Activated T-helper 17 cell treated with anti-CD3 and anti-CD28 coated beads, Interleukin-2, amount 50 U/mL, for 72 hours (primary cell): ENCODE data around the gene ANKS6. TPM values are rescaled to one million over a fixed set of nuclear protein-coding genes. Genes with fewer than 3 reads are reported as not detected.

Experiments used
- ATAC-seq: fragments of 150-1000 bp; cut with Tn5 transposase; replicated peaks from 2 replicates; pipeline ENCODE4 v1.10.0; 2021; ENCODE audit warnings: mild to moderate bottlenecking, moderate library complexity
- H3K27ac Mint-ChIP-seq: one replicate; pipeline ENCODE4 v1.8.0; 2022; ENCODE audit warnings: mixed read lengths
- H3K27me3 Mint-ChIP-seq: one replicate; pipeline ENCODE4 v1.8.0; 2022; ENCODE audit warnings: mixed read lengths
- H3K36me3 Mint-ChIP-seq: one replicate; pipeline ENCODE4 v1.8.0; 2022; ENCODE audit warnings: low read depth, mild to moderate bottlenecking, mixed read lengths
- H3K4me1 Mint-ChIP-seq: one replicate; pipeline ENCODE4 v1.8.0; 2022; ENCODE audit warnings: mixed read lengths
- H3K4me3 Mint-ChIP-seq: one replicate; pipeline ENCODE4 v1.8.0; 2022; ENCODE audit warnings: mild to moderate bottlenecking, mixed read lengths
- H3K9me3 Mint-ChIP-seq: one replicate; pipeline ENCODE4 v1.8.0; 2022; ENCODE audit warnings: mixed read lengths
- total RNA-seq, 2 donors: library from RNA; stranded (reverse); gene quantifications; one replicate each; pipeline ENCODE4 v1.2.3, GENCODE V29; 2022

ANKS6 gene
- total RNA-seq, 2 donors from 2014 or later: 10.0 to 11.2 TPM

DNA sequence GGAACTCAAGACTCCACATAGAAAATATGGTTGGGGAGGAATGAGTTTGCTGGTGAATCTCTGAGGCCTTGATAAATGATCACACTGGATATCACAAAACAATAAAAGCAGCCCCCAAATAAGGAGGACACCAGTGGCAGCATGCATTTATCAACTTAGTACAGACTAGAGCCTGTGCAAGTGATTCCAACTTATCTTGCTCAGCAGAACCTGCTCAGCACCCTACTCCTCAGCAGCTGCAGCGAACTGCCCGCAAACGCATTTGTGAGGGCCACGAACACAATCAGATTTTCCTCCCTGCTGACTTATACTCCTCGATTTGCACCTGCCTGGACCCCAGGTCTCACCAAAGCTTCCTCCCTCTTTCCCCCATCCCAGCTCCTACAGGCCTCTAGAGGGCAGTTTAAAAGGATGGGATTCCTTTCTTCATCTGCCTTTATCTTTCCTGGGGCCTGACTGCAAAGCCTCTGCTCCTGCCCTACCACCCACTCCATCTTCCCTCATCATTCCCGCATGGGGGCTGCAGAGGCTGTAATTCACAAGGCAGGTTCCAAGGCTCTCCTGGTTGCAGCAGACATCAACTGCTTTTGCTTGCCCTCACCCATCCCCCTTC lies 41.2 kb downstream of the ANKS6 start:
- no peaks in the 10 kb centered on the region for H3K27me3 Mint-ChIP-seq
- ATAC-seq: no peak
- no peaks in the 10 kb centered on the region for H3K4me1 Mint-ChIP-seq
- no peak overlapping the region for H3K27ac Mint-ChIP-seq
- H3K36me3 Mint-ChIP-seq: peaks cover 69% of the 10 kb centered on the region
- H3K9me3 Mint-ChIP-seq: peaks cover 9% of the 10 kb centered on the region
- no peak overlapping the region for H3K4me3 Mint-ChIP-seq

DNA sequence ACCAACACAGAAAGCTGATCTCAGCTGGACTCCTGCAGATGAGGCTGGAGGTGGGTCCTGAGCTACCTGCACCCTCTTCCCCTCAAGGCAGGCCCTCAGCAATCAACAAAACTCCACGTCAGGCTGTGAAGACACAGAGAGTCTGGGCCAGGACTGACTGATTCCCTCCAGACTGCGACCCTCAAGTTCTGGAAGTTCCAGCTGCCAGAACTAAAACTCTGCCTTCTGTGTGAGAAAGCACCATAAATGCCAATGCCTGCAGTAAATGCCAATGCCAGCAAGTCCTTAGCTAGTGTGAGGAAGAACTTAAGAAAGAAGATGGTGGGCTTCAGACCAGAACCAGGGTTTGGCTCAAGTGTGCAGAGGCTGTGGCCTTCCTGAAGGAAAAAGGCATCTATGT lies 45.1 kb downstream of the ANKS6 start:
- H3K9me3 Mint-ChIP-seq: no peaks in the 10 kb centered on the region
- no peak overlapping the region for H3K27ac Mint-ChIP-seq
- no peak for ATAC-seq
- H3K36me3 Mint-ChIP-seq: peaks cover 68% of the 10 kb centered on the region
- H3K4me1 Mint-ChIP-seq: no peaks in the 10 kb centered on the region
- no peaks in the 10 kb centered on the region for H3K27me3 Mint-ChIP-seq
- no peak overlapping the region for H3K4me3 Mint-ChIP-seq

DNA sequence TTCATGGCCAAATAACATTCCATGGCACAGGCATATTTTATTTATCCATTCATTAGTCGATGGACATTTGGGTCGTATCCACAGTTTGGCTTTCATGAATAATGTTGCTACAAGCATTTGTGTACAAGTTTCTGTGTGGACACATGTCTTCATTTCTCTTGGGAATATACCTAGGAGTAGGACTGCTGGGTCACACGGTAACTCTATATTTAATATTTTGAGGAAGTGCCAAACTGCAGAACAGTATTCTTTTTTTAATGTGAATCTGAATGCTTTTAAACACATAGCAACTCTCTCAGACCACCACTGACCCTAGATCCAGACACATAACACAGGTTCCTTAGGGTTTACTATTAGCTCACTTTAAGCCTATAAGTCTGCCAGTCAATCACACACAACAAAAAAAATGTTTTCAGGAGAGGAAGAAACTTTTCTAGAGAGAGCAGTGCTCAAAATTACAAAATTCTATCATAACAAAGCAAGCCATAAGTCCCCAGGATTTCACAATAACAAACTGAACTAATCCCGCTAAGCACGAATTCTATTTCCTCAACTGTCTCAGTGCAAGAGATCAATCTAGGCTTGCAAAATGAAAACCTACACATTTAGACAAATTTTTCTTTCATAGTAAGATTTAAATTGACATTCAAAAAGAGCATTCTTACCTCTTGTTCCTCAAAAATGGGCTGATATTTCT lies 45.8 kb downstream of the ANKS6 start:
- no peaks in the 10 kb centered on the region for H3K27me3 Mint-ChIP-seq
- H3K4me3 Mint-ChIP-seq: no peak overlapping the region
- no peaks in the 10 kb centered on the region for H3K4me1 Mint-ChIP-seq
- H3K9me3 Mint-ChIP-seq: no peaks in the 10 kb centered on the region
- no peak overlapping the region for H3K27ac Mint-ChIP-seq
- ATAC-seq: no peak
- H3K36me3 Mint-ChIP-seq: peaks cover 65% of the 10 kb centered on the region

DNA sequence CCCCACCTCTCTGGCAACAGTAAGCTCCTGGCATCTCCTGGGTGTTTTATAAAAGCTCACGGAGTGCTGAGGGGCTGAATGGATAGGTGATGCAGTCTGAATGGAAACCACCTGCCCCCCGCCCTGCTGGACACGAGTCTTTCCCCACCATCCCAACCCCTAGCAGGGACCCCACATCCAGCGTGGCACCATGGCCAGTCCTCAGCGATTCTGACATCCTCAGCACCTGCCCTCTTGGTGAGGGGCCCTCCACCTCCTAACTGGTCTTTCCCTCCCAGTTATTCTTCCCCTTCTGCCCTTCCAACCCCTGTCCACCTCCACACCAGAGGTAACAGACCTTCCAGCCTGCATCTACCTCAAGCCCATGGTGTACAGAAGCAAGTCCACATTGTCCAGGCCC lies 48.9 kb downstream of the ANKS6 start:
- H3K9me3 Mint-ChIP-seq: no peaks in the 10 kb centered on the region
- H3K27me3 Mint-ChIP-seq: no peaks in the 10 kb centered on the region
- peaks cover 63% of the 10 kb centered on the region for H3K36me3 Mint-ChIP-seq
- ATAC-seq: no peak
- H3K4me3 Mint-ChIP-seq: no peak overlapping the region
- no peaks in the 10 kb centered on the region for H3K4me1 Mint-ChIP-seq
- no peak overlapping the region for H3K27ac Mint-ChIP-seq

DNA sequence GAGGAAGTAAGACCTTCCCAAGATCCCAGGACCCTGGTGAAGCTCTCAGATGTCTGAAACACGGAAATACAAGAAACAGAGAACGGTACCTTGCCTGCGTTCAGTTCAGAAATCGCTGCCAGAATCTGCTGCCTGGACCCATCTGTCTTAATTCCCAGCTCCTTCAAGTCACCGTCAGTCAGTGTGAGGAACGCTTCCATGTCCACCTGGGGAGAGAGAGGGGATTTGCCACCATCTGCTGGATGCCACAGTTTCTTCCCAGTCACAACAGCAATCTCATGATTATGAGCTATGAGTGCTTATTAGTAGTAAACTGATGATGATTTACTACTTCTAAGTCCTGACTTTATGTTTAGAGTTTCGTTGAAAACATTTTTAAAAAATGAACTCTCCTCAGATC lies 50.9 kb downstream of the ANKS6 start:
- no peak for ATAC-seq
- no peak overlapping the region for H3K27ac Mint-ChIP-seq
- no peak overlapping the region for H3K4me3 Mint-ChIP-seq
- H3K27me3 Mint-ChIP-seq: no peaks in the 10 kb centered on the region
- no peaks in the 10 kb centered on the region for H3K4me1 Mint-ChIP-seq
- peaks cover 43% of the 10 kb centered on the region for H3K36me3 Mint-ChIP-seq
- no peaks in the 10 kb centered on the region for H3K9me3 Mint-ChIP-seq

DNA sequence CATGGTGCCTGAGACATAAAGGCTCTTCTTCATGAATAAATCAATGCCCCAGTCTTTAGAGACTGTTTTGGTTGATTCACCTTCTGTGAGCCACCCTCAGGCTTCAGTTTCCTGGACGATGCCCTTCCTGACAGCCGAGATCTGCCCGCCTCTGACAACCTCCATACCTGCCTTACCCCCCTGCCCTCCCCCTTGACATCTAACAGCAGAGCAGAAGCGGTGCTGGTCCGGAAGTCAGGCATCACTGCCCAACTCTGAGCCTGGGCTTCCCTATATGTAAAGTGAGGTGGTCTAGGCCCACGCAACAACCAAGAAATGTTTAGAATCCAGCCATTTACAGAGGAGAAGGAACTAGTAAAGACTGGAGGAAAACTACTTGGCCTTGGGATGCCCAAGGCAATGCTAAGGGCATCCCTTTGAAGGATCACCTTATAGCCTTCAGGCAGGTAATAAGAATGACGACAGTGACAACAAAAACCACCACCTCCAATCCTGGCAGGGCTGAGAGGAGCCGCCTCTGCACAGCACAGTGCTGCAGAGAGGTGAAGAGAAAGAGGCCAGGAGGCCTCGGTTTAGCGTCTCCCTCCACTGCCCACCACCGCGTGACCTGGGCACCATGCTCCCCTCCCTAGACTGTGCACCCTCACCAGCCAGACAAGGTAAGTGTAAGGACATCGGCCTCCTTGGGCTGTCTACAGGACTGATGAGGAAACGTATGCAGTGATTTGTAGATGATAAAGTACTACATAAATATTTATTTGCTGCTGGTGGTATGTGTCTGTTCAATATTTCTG lies 52.3 kb downstream of the ANKS6 start:
- Mint-ChIP-seq H3K9me3 (no peaks in the 10 kb centered on the region), H3K27me3 (no peaks in the 10 kb centered on the region), H3K36me3 (peaks cover 38% of the 10 kb centered on the region), H3K4me3 (no peak overlapping the region), H3K27ac (peak overlapping the region; percentile 8), H3K4me1 (no peaks in the 10 kb centered on the region)
- ATAC-seq: no peak

DNA sequence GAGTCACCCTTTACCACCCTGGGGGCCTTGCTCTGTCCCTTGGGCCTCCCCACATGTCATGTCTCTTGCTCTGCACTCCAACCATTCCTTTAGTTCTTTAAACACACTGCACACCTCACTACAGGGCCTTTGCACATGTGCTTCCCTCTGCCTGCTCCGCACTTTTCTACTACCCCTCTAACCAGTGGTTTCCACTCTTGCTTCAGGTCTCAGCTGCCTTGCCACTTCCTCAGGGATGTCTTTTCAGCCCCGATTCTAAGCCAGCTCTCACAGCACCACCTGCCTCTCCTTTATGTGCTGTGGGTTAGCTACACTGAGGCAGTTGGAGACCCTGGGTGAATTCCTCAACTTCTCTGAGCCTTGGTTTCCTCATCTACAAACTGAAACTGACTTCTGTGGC lies 53.0 kb downstream of the ANKS6 start:
- H3K4me3 Mint-ChIP-seq: no peak overlapping the region
- H3K9me3 Mint-ChIP-seq: peaks cover 5% of the 10 kb centered on the region
- H3K27ac Mint-ChIP-seq: peak overlapping the region; percentile 8
- no peaks in the 10 kb centered on the region for H3K4me1 Mint-ChIP-seq
- H3K27me3 Mint-ChIP-seq: no peaks in the 10 kb centered on the region
- H3K36me3 Mint-ChIP-seq: peaks cover 38% of the 10 kb centered on the region
- no peak for ATAC-seq

DNA sequence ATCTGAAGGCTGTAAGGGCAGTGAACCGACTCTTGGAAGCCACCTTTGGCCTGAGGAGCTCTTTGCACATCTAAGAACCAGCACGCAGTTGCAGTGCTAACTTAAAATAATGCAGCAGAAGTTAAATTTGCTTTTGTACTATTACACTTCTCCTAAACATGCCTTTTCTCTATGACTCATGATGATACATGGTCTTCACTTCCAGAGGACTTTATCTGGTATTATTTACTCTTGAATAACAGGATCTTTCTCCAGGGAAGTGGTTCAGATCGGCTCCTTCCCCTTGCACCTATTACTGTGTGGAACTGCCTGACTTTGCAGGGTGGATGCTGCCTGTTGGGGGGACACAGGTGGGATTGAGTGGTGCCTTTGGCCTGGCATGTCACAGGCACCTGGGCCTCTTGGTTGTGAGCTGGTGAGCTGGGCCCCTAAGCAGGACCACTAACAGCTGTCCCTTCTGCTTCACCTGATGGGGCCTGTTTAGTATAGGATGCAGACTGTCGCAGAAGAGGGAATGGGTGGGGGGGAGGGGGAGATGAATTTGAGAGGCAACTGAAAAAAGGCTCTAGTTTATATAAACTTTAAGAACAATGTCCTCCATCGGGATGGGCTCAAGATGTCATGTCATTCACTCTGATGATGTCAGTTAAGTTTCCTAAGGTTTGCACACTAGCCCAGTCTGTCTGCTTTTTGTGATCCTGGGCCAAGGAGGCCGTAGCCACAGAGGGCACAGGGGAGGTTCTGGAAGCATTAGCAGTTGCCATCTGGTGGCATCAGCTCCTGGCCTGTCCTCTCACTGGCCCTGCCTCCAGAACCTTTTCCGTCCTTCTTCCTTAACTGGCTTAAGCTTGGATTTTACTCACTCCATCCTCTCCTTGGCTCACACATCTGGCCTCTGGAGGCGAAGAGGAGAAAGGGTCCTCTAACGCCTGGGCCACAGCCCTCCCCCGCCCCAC lies 53.8 kb downstream of the ANKS6 start:
- H3K36me3 Mint-ChIP-seq: peaks cover 40% of the 10 kb centered on the region
- H3K27ac Mint-ChIP-seq: no peak overlapping the region
- ATAC-seq: no peak
- no peak overlapping the region for H3K4me3 Mint-ChIP-seq
- no peaks in the 10 kb centered on the region for H3K27me3 Mint-ChIP-seq
- H3K9me3 Mint-ChIP-seq: peaks cover 5% of the 10 kb centered on the region
- H3K4me1 Mint-ChIP-seq: no peaks in the 10 kb centered on the region

DNA sequence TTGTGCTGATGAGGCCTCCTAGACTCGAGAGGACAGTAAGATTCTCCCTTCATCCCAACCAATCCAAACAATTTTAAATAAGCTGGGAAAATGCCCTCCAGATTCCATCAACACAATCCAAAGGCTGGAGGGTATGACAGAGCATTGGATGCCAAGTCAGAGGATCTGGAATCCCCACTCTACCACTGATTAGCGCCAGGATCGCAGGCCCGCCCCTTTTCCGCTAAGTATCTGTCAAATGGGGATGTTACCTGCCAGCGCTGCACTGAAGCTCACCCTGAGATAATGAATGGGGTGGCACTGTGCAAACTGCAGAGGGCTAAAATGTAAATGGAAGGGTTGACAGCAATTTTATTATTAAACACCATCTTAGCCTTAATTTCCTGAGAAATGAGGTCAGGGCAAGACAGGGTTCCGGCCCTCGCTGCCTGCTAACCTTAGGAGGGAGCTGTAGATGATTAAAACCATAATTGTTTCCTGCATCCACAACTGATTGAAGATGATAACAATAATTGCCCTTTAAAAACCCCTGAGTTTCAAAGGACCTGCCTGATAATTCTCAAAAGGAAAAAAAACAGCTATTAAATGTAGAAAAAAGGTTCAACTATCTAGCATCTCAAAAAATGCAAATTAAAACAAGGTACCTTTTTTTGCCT lies 56.0 kb downstream of the ANKS6 start:
- H3K27me3 Mint-ChIP-seq: no peaks in the 10 kb centered on the region
- no peak overlapping the region for H3K4me3 Mint-ChIP-seq
- no peak overlapping the region for H3K27ac Mint-ChIP-seq
- no peaks in the 10 kb centered on the region for H3K4me1 Mint-ChIP-seq
- H3K36me3 Mint-ChIP-seq: peaks cover 54% of the 10 kb centered on the region
- no peak for ATAC-seq
- H3K9me3 Mint-ChIP-seq: peaks cover 5% of the 10 kb centered on the region

DNA sequence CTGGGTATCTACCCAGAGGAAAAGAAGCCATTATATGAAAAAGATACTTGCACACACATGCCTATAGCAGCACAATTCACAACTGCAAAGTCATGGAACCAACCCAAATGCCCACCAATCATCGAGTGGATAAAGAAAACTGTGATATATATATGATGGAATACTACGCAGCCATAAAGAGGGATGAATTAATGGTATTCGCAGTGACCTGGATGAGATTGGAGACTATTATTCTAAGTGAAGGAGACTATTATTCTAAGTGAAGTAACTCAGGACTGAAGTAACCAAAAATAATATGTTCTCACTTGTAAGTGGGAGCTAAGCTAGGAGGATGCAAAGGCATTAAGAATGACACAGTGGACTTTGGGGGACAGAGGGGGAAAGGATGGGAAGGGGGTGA lies 57.6 kb downstream of the ANKS6 start:
- ATAC-seq: no peak
- Mint-ChIP-seq H3K4me1 (no peaks in the 10 kb centered on the region), H3K36me3 (peaks cover 52% of the 10 kb centered on the region), H3K9me3 (peaks cover 5% of the 10 kb centered on the region), H3K27ac (no peak overlapping the region), H3K27me3 (no peaks in the 10 kb centered on the region), H3K4me3 (no peak overlapping the region)

DNA sequence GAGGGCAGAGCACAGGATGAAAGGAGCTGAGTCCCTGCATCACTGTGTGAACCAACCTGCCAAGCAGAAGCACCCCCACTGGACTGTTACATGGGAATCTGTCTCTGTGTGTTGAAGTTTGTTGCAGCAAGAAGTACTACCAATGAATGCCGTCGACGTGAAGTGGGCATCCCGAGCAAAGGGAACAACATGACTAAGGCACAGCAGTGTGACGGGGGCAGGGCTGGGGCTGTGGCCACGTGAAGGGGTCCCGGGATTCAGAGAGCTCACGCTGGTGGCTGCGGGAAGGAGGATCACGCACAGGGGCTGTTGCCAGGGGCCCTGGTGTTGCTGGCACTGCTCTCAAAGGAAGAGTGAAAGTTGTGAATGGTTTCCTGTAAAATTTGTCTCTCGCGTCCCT lies 60.1 kb downstream of the ANKS6 start:
- no peaks in the 10 kb centered on the region for H3K4me1 Mint-ChIP-seq
- H3K27ac Mint-ChIP-seq: no peak overlapping the region
- ATAC-seq: no peak
- H3K27me3 Mint-ChIP-seq: no peaks in the 10 kb centered on the region
- peaks cover 5% of the 10 kb centered on the region for H3K9me3 Mint-ChIP-seq
- peaks cover 52% of the 10 kb centered on the region for H3K36me3 Mint-ChIP-seq
- H3K4me3 Mint-ChIP-seq: no peak overlapping the region

DNA sequence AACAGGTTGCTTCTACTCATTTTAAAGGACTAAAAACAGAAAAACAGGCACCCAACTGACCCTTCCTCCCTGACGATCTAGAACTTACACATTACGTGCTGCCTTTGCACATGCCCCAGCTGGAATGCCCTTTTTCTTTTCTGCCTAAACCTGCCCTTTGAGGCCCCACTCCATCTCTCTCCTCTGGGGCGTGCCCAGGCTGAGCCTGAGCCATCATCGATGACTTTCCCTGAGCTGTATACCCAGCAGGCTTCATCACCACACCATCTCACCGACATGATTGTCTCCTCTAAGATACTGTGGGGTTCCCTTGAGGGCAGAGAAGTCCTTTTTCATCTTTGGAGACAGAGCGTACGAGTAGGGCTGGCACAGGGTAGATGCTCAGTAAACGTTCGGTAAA lies 63.6 kb downstream of the ANKS6 start:
- Mint-ChIP-seq H3K4me1 (no peaks in the 10 kb centered on the region), H3K4me3 (no peak overlapping the region), H3K27ac (no peak overlapping the region), H3K36me3 (peaks cover 30% of the 10 kb centered on the region), H3K27me3 (no peaks in the 10 kb centered on the region), H3K9me3 (no peaks in the 10 kb centered on the region)
- ATAC-seq: no peak

DNA sequence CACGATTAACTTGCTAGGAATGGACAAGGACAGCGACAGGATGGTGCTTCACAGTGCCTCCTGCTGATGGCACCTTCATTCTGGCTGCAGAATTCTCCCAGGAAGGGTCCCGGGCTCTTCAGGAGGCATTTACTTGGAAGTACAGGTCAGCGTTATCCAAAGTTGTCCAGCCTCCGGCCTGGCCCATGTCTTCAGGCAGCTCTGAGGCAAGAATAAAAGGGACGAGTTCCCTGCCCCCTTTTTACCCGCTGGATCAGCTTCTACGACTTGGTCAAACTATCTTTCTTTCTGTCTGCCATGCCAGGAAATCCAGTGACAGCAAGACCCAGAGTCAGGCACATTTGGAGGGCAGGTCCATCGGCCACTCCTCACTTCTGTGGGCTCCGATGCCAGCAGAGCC lies 64.3 kb downstream of the ANKS6 start:
- no peaks in the 10 kb centered on the region for H3K4me1 Mint-ChIP-seq
- ATAC-seq: no peak
- no peak overlapping the region for H3K4me3 Mint-ChIP-seq
- peaks cover 24% of the 10 kb centered on the region for H3K36me3 Mint-ChIP-seq
- H3K9me3 Mint-ChIP-seq: no peaks in the 10 kb centered on the region
- no peak overlapping the region for H3K27ac Mint-ChIP-seq
- peaks cover 2% of the 10 kb centered on the region for H3K27me3 Mint-ChIP-seq

DNA sequence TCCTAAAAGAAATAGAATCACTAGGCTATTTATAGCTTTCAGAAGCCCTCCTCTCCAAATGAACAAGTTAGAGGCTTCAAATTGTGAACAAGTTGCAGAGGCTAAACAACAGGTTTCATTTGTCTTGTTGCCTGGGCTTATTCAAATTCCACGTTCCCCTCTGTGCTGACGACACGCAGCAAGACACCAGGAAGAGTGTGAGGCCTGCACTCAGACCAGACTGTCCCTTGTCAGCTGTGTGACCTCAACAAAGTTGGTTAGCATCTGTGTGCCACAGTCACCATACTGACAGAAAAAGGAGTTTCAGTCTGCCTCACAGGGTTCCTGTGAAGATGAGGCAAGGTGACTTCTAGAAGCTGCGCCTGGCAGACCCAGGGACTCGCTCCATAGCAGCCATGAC lies 65.5 kb downstream of the ANKS6 start:
- Mint-ChIP-seq H3K9me3 (no peaks in the 10 kb centered on the region), H3K27me3 (peaks cover 5% of the 10 kb centered on the region), H3K4me1 (no peaks in the 10 kb centered on the region), H3K36me3 (peaks cover 12% of the 10 kb centered on the region), H3K27ac (no peak overlapping the region), H3K4me3 (no peak overlapping the region)
- no peak for ATAC-seq
